Measurements from ENCODE around the gene SATB2.

DNA sequence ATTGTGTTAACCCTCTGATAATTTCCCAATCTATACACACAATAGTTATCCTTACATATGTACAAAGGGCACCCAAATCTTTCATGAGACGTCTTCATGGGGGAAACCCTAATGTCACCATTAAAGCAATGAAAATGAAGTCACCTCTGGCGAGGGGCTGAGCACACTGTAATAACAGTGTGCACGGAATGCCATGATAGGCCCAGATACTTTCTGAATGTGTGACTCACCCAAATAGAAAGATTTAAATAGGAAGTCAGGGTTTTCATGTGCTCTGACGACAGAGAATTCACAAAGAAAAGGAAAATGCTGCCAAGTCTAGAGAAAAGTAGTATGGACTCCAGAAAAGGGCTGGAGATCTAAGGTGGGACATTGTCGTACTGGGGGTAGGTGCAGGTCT is 128.3 kb downstream of the SATB2 start:
- TF ChIP-seq POLR2A (IDR thresholded peaks at IDR 0.05), result no peak
- TF ChIP-seq, protein P1, sequence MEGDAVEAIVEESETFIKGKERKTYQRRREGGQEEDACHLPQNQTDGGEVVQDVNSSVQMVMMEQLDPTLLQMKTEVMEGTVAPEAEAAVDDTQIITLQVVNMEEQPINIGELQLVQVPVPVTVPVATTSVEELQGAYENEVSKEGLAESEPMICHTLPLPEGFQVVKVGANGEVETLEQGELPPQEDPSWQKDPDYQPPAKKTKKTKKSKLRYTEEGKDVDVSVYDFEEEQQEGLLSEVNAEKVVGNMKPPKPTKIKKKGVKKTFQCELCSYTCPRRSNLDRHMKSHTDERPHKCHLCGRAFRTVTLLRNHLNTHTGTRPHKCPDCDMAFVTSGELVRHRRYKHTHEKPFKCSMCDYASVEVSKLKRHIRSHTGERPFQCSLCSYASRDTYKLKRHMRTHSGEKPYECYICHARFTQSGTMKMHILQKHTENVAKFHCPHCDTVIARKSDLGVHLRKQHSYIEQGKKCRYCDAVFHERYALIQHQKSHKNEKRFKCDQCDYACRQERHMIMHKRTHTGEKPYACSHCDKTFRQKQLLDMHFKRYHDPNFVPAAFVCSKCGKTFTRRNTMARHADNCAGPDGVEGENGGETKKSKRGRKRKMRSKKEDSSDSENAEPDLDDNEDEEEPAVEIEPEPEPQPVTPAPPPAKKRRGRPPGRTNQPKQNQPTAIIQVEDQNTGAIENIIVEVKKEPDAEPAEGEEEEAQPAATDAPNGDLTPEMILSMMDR (IDR thresholded peaks at IDR 0.05), result no peak

Data from right lobe of liver (tissue), 4 donors.